HL-60 (cell line): ENCODE data around the gene GRAMD4.

ENCODE experiments used
- DNase-seq, 2 experiments: peaks; one replicate each; pipeline ENCODE4 v3.0.0-alpha.2; 2010 to 2020; ENCODE audit warnings: low read depth in 1 of 2, low spot score in 1 of 2
- H3K27ac ChIP-seq: fragments of 250-450 bp; sonication (Bioruptor Pico); replicated peaks from 2 replicates; pipeline ENCODE4 v1.5.1; 2020; ENCODE audit warnings: mild to moderate bottlenecking, moderate library complexity
- H3K27me3 ChIP-seq: fragments of 250-450 bp; sonication (Bioruptor Pico); 2 replicates; pipeline ENCODE4 v1.5.1; 2021; ENCODE audit warnings: mild to moderate bottlenecking, moderate library complexity; ENCODE audit not compliant: insufficient read depth, poor library complexity, severe bottlenecking
- H3K4me3 ChIP-seq: replicated peaks from 2 replicates; pipeline ENCODE4 v1.5.1; 2011; ENCODE audit warnings: mild to moderate bottlenecking, control low read depth, low read length; ENCODE audit not compliant: insufficient read depth
- GABPA ChIP-seq: IDR thresholded peaks from 2 replicates; pipeline ENCODE4 v1.6.1; 2012; ENCODE audit warnings: low read depth
- POLR2AphosphoS5 ChIP-seq: IDR thresholded peaks from 2 replicates; pipeline ENCODE4 v1.6.1; 2012; ENCODE audit warnings: low read depth
- SPI1 ChIP-seq: IDR thresholded peaks from 2 replicates; pipeline ENCODE4 v1.6.1; 2012; ENCODE audit warnings: low read depth, mild to moderate bottlenecking, borderline replicate concordance
- TF ChIP-seq, protein P1 (sequence below): IDR thresholded peaks from 2 replicates; pipeline ENCODE4 v1.6.1; 2012; ENCODE audit warnings: low read depth; ENCODE audit not compliant: insufficient replicate concordance
- TF ChIP-seq, protein P2 (sequence below): IDR thresholded peaks from one replicate; pipeline ENCODE4 v1.5.1; 2011; ENCODE audit warnings: low read length, control low read depth, inconsistent platforms; ENCODE audit not compliant: insufficient read depth

Gene GRAMD4

DNA sequence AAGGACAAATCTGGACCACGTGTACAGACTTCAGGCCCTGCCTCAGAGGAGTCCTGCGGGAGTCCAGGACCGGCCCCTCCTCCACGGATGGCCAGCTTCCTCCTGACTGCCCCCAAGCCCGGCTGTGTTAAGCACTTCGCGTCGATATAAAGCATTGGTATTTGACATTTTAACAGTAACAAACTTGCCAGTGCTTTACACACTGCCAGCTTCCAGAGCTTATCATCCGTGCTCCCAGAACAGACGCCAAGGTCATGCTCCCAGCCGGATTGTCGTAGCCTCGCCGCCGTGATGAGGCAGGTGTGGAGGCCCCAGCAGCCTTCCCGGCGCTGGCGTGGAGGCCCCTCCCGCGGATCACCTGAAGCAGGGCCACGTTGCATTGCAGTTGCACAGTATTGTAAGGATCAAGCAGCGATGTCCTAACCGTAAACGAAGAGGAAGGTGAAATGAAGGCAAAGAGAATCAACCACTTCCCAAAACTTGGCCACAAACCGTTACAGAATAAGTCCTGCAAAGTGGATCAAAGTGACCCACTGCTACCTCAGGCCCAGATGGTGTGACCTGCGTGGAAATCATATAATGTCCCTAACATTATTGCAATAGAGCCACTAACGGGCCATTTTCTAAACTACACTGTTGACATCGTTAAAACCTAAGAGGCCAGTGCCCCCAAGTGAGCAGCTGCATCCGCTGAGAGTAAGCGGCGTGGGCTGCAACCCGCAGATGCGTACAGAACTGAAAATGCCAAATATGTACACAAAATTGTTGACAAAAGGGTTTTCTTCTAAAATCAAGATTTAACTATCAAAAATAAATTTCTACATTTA, 66.2 kb downstream of the GRAMD4 start:
- no peak for TF ChIP-seq GABPA
- peak; percentile 92 for TF ChIP-seq SPI1
- TF ChIP-seq POLR2AphosphoS5 = peak; percentile 95
- TF ChIP-seq, protein P1, sequence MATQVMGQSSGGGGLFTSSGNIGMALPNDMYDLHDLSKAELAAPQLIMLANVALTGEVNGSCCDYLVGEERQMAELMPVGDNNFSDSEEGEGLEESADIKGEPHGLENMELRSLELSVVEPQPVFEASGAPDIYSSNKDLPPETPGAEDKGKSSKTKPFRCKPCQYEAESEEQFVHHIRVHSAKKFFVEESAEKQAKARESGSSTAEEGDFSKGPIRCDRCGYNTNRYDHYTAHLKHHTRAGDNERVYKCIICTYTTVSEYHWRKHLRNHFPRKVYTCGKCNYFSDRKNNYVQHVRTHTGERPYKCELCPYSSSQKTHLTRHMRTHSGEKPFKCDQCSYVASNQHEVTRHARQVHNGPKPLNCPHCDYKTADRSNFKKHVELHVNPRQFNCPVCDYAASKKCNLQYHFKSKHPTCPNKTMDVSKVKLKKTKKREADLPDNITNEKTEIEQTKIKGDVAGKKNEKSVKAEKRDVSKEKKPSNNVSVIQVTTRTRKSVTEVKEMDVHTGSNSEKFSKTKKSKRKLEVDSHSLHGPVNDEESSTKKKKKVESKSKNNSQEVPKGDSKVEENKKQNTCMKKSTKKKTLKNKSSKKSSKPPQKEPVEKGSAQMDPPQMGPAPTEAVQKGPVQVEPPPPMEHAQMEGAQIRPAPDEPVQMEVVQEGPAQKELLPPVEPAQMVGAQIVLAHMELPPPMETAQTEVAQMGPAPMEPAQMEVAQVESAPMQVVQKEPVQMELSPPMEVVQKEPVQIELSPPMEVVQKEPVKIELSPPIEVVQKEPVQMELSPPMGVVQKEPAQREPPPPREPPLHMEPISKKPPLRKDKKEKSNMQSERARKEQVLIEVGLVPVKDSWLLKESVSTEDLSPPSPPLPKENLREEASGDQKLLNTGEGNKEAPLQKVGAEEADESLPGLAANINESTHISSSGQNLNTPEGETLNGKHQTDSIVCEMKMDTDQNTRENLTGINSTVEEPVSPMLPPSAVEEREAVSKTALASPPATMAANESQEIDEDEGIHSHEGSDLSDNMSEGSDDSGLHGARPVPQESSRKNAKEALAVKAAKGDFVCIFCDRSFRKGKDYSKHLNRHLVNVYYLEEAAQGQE = peak; percentile 14
- TF ChIP-seq, protein P2, sequence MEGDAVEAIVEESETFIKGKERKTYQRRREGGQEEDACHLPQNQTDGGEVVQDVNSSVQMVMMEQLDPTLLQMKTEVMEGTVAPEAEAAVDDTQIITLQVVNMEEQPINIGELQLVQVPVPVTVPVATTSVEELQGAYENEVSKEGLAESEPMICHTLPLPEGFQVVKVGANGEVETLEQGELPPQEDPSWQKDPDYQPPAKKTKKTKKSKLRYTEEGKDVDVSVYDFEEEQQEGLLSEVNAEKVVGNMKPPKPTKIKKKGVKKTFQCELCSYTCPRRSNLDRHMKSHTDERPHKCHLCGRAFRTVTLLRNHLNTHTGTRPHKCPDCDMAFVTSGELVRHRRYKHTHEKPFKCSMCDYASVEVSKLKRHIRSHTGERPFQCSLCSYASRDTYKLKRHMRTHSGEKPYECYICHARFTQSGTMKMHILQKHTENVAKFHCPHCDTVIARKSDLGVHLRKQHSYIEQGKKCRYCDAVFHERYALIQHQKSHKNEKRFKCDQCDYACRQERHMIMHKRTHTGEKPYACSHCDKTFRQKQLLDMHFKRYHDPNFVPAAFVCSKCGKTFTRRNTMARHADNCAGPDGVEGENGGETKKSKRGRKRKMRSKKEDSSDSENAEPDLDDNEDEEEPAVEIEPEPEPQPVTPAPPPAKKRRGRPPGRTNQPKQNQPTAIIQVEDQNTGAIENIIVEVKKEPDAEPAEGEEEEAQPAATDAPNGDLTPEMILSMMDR = no peak
- no peak overlapping the region for H3K4me3 ChIP-seq
- no peaks in the 10 kb centered on the region for H3K27me3 ChIP-seq
- peak; percentile 69 to 94 for DNase-seq
- peak overlapping the region; percentile 93 for H3K27ac ChIP-seq

DNA sequence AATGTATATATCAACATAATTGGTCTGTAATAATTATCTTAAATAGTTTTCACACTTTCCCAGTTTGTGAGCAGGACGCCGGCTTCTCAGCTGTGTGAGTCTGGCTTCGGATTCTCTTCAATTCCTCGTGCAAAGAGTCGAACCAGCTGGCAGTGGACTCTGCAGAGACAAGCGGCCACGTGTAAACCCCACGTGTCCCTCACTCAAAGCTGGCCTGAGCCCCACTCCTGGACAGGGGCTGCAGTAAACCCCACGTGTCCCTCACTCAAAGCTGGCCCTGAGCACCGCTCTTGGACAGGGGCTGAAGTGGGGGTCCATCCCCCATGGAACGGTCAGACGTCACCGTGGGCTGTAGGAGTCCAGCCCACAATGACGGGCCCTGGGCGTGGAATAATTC, 66.9 kb downstream of the GRAMD4 start:
- no peaks in the 10 kb centered on the region for H3K27me3 ChIP-seq
- H3K27ac ChIP-seq = peak overlapping the region; percentile 93
- DNase-seq = no peak
- H3K4me3 ChIP-seq = no peak overlapping the region
- TF ChIP-seq, protein P2 = no peak
- no peak for TF ChIP-seq GABPA
- TF ChIP-seq, protein P1 = no peak
- no peak for TF ChIP-seq POLR2AphosphoS5
- no peak for TF ChIP-seq SPI1

DNA sequence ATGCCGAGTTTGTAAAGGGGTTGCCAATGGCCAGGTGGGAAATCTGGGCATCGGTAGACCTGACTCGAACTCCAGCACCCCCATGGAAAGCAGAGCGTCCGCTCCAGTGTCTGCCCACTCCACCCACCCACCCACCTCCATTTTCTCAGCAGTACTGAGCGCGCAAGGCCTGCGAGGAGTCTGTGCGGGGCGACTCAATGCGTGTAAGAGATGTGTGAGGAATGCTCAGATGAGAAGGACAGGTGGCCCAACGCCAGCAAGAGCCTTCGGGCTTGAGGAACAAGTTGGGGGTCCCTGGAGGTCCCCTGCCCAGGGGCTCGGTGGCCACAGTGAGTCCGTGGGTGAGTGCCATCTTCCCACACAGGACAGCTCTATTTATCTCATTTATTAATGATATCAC, 67.3 kb downstream of the GRAMD4 start:
- no peaks in the 10 kb centered on the region for H3K27me3 ChIP-seq
- H3K27ac ChIP-seq = peak overlapping the region; percentile 93
- H3K4me3 ChIP-seq = no peak overlapping the region
- DNase-seq = no peak
- TF ChIP-seq, protein P2 = no peak
- TF ChIP-seq GABPA = no peak
- TF ChIP-seq POLR2AphosphoS5 = no peak
- no peak for TF ChIP-seq SPI1
- TF ChIP-seq, protein P1 = no peak
